Measurements from ENCODE around the gene TRIM26.

DNA sequence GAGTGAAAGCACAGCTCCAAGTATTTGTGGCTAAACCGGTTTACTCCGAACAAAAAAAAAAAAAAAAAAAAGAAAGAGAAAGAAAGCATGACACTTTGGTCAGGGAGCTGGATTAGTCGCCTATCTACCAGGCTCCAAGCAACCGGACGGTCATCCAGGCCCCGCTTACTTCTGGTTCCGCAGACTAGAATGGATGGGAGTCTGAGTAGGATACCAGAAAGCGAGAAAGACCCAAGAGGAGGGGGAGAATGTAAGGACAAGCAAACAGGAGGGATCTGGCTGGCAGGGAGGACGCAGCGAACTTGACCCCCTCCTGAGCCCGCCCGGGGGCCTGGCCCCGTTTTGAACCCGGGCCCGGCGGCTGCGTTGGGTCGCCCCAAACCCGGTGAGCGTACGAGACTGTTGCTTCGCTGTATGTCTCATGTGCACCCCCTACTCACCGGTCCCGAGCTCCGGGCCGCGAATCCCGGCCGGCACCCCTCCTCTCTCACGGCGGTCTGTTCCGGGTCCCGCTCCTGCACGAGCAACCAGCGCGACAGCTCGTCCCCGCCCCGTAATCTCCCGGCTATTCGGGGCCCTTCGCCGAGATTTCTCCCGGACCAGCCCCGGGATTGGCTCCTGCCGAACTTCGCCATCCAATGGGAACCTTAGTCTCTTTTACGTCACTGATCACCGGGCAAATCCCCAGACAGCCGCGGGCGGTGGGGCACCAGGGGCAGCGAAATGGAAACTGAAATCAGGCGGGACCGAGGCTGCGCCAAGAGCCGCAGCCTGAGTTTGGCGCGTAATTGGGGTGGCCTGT lies at the start of gene TRIM26:
- no peak for TF ChIP-seq EZH2 (IDR thresholded peaks at IDR 0.05)
- peak; percentile 95 for TF ChIP-seq POLR2AphosphoS5 (IDR thresholded peaks at IDR 0.05; ENCODE audit: borderline replicate concordance, low read depth, low read length)
